HG02588 (cell line): Measurements from ENCODE around the gene ARSG.
A peak's percentile ranks its signal among the peaks of the same experiment; 100 is the strongest.

Experiments used
- ATAC-seq: cut with Tn5 transposase; IDR thresholded peaks from one replicate; pipeline ENCODE4 v1.9.1; 2021; ENCODE audit warnings: mild to moderate bottlenecking, moderate library complexity; ENCODE audit not compliant: unreplicated experiment

ARSG gene

DNA sequence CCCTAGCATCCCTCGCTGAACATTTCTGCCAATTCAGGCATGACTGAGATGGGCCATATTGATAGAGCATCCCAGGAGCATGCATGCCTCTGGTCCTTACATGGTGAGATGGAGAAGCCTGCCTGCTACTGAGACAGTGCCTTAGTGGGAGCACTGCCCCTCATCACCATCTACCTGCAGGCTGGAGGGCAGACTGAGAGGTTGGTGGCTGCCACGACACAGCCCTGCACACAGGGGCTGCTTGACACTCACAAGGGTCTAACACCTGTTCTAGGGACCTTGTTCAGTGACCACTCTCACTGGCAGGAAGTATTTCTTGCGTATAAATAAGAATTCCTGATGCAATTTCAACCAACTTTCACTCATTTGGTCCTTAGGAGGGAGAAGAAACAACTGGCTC is 132.0 kb downstream of the ARSG start:
- ATAC-seq: no peak

DNA sequence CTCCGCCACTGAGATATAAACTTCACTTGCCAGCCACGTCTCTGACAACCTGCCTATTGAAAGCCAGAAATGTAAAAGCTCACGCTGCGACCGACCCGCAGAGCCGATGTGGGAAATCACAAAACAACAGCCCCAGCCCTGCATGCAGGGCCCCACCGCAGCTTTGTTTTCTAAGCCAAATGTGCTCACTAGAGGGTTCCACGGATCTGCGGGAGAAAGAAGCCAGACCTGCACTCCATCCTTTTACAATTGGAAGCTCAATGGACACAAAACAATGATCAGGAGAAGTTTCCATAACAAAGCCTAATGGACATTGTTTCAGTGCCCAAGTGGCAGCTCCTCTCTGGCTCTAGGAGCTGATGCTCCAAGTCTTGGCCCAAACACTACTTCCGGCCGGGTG is 132.9 kb downstream of the ARSG start:
- ATAC-seq: no peak

- ATAC-seq: no peak
Measured at GRCh38 chr17:68424861-68425260, 133.6 kb downstream of the ARSG start.

GRCh38 chr17:68425979-68426378 is 134.7 kb downstream of the ARSG start:
- no peak for ATAC-seq

- no peak for ATAC-seq
Measured at GRCh38 chr17:68427575-68427974, 136.3 kb downstream of the ARSG start.

DNA sequence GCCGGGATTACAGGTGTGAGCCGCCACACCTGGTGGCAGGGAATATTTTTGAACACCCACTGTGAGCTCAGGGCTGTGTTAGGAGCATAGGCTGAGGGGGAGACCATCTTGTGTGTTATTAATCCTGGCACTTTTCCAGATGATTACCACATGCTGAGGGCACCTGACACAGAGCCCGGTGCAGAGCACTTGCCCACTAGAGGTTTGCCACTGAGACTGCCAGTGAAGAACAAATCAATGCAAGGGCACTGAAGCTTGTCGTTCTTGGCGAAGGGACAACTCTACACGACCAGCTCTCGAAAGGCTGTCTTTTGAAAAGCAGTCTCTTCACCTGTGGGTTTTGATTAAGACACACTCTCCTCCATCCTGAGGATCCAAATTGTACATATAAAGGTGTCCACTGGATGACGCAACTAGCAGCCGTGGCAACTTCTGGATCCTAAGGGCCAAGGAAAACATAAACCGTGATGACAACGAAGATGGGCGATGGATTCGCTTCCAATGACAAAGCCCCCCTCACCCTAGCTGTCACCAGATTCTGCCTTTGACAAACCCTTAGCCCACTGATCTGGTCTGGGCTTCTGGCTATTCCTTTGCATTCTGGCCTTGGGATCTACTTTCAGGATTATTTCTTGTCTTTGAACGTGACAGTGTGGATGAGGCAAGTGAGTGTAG is 137.3 kb downstream of the ARSG start:
- no peak for ATAC-seq

- ATAC-seq: no peak
Measured at GRCh38 chr17:68429881-68430280, 138.6 kb downstream of the ARSG start.

GRCh38 chr17:68431045-68431608 is 139.8 kb downstream of the ARSG start:
- ATAC-seq: no peak

DNA sequence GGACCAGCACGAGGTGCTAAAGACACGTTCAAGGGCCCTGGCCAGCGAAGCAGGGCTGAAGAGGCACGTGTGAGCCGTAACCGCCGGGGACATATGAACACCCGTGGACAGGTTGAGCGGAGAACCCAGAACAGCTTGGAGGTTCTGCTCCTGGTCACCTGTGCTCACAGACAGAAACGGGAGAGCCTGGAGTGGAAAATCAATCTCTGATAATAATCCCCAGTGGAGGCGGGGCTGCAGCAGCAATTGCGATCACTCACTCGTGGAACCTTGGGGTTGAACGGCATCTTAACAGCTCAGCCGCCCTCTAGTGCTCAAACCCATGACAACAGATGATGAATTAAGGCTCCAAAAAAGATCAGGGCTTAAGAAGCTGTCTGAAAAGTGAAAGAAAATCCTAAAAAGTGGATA is 140.4 kb downstream of the ARSG start:
- no peak for ATAC-seq

DNA sequence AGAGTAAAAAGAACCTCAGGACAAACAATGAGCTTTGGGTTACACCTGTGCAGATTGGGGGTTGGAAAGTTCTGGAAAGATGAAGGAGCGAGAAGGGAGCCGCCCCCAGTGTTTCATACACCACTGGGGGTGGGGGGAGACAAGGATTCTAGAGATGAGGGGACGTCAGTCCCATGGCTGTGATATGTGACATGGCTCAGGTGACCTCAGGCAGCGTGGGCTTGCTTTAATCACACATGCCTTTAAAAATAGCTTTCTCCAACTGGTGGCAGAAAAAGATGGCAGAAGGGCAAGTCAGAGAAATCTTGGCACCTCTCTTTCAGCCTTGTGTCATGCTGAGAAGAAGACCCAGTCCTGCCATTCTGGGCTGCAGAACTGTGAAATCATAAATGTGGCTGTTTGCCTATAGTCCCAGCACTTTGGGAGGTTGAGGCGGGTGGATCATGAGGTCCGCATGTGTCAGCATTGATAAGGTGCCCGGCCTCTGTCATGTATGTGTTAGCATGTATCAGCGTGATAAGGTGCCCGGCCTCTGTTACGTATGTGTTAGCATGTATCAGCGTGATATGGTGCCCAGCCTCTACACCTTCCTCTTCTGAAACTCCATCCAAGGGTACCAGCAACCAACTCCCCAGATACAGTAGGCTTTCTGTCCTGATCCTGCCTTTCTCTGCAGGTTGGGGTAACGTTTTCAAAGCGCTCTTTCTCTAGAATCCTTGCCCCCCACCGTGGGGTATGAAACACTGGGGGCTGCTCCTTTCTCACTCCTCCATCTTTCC is 141.0 kb downstream of the ARSG start:
- no peak for ATAC-seq

DNA sequence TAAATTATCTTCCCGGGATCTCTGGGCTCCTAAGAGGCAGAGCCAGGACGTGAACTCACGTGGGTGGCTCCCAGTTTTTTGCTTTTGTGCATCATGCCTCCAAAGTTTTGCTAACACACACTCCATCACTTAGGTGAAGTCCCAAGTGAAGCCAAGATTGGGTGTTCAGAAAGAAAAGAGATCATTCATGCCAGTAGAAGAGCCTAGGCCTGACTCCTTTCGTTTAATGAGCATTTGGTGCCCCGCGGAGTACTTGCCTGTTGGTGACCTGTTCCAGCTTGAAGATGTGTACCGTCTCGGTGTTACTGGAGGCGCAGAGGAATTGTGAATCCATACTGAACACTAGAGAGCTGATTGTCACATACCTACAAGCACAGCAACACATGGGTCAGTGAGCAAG is 141.9 kb downstream of the ARSG start:
- ATAC-seq: no peak

GRCh38 chr17:68433911-68434508 is 142.7 kb downstream of the ARSG start:
- no peak for ATAC-seq

DNA sequence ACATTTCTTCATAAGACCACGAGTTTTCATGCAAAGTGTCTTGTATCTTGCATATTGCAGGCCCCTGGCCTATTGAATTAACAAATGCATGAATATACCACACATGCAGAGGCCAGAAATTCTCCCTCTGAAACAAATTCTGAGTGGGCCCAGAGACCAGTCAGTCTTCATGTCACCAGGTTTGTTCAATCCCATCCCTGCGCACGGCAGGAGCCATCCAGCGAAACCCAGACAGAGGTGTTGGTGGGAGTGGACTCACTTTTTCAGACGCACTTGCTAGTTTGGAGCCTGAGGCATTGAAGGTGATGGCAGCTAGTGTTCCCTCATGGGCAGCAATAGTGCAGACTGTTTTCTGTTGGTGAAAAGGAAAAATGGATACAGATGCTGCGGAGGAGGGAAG is 144.1 kb downstream of the ARSG start:
- ATAC-seq: no peak

- ATAC-seq: peak; percentile 45
Measured at GRCh38 chr17:68435876-68436842, 144.9 kb downstream of the ARSG start.

DNA sequence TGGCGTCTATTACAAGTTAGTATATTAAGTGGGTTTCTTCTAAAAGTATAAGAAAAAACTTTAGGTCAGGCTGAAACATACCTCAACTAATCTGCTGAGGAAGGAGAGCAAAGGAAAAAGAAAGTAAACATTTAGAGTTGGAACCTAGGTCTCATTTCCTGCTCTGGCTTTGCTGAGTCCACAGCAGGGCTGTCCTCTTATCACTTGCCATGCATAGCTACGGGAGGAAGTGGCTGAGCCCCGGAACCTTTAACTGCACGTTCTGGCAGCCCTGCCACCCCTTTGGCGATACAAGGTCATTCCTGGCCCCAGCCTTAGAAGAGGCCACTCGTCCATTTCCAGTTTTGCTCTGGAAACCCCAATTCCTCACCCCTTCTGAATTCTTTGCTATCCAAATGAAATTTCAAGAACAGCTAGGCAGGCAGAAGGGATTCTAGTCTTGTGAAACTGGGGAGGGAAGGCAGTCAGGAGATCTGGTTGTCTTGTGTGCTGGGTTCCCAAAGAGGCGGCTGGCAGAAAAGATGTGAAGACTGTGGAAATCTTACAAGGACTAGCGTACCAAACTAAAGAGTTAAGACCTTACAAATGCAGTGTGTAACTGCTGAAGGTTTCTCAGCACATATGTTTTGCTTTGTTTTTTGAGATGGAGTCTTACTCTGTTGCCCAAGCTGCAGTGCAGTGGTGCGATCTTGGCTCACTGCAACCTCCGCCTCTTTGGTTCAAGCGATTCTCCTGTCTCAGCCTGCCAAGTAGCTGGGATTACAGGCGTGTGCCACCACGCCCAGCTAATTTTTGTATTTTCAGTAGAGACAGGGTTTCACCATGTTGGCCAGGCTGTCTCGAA is 146.9 kb downstream of the ARSG start:
- peak; percentile 53 for ATAC-seq

- ATAC-seq: no peak
Measured at GRCh38 chr17:68439656-68440290, 148.5 kb downstream of the ARSG start.

DNA sequence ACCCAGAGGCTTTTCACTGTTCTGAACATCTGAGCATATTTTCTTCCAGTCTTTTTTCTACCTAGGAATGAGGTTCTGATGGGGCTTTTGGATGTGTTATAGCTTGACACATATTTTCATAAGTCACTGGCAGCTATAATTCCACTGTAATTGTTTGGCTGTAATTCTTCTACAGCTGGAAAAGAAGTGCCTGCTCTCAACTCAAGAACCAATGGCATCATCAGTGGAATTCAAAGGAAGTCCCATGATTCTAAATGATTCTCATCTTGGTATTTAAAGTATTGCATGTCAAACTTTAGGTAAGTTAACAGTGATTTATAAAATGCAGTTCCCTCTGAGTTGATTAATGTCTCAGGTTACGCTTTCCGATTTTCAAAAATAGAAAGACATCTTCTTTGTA is 149.2 kb downstream of the ARSG start:
- no peak for ATAC-seq

DNA sequence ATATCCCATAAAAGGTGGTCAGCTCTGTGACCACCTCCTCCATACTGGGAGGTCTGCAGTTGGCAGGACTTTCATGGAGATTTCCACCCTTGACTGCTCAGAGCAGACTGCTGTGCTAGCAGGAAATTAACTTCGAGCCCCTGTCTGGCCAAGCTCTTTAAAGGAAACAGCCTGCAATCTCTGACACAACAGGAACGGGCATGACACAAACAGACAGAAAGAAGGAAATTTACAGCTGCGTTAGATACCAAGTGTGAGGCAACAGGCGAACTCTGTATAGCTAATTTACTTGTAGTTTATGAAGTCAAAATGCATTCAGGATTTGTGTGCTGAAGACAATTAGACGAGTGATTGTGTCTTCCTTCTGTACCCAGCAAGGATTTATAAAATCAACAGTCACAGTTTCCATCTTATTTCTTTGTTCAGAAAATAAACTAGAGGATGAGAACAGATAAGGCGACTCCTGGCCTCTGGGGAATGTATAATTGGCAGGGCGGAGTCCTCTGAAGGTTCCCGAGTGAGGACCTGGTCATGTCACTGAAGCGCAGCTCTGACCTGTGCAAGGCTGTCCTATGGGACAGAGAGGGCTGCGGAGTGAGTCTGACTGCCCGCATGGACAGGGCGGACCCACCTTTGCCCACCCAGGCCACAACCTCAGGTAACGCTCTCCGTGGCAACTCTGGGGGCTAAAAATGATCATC is 149.9 kb downstream of the ARSG start:
- ATAC-seq: no peak
